ENCODE measurements around the gene MIR17HG.

DNA sequence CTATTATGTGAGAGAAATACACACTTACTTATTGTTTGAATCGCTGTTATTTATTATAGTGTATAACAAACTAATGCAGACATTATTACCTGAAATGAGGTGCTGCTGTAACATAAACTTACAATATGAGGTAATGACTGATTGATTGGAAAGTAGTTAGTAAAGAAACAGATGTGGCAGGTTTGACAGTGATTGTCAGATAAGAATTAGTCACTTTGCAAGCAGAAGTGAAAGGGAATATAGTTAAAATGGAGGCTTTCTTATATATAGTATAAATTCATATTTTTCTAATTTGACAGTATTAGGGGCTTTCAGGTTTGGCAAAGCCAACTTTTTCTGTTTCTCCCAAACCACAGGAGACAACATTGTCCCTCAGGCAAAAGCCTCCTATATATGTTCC, 20.6 kb downstream of the MIR17HG start:
- TF ChIP-seq, protein P1, sequence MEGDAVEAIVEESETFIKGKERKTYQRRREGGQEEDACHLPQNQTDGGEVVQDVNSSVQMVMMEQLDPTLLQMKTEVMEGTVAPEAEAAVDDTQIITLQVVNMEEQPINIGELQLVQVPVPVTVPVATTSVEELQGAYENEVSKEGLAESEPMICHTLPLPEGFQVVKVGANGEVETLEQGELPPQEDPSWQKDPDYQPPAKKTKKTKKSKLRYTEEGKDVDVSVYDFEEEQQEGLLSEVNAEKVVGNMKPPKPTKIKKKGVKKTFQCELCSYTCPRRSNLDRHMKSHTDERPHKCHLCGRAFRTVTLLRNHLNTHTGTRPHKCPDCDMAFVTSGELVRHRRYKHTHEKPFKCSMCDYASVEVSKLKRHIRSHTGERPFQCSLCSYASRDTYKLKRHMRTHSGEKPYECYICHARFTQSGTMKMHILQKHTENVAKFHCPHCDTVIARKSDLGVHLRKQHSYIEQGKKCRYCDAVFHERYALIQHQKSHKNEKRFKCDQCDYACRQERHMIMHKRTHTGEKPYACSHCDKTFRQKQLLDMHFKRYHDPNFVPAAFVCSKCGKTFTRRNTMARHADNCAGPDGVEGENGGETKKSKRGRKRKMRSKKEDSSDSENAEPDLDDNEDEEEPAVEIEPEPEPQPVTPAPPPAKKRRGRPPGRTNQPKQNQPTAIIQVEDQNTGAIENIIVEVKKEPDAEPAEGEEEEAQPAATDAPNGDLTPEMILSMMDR (IDR thresholded peaks at IDR 0.05), result no peak
- TF ChIP-seq EP300 (IDR thresholded peaks at IDR 0.05), result no peak
